Measurements from ENCODE around the gene MTUS2.

GRCh38 chr13:29101409-29101808 is 281.3 kb downstream of the MTUS2 start:
- no peak for TF ChIP-seq CTCF (IDR thresholded peaks at IDR 0.05; ENCODE audit: low read depth, low read length)
- no peak for TF ChIP-seq POLR2A (IDR thresholded peaks at IDR 0.05; ENCODE audit: extremely low read depth, insufficient read length)
- TF ChIP-seq MYC (IDR thresholded peaks at IDR 0.05; ENCODE audit: low read depth, low read length), result no peak
- no peak for TF ChIP-seq MAX (IDR thresholded peaks at IDR 0.05; ENCODE audit: low read depth, low read length)
